Muscle layer of colon (tissue), 2 donors: ENCODE measurements around the gene MTERF4.

Experiments
- H3K27ac ChIP-seq: one replicate; pipeline ENCODE4 v1.7.0; 2013; ENCODE audit warnings: low read depth, mild to moderate bottlenecking, low read length, moderate library complexity
- H3K27me3 ChIP-seq, 2 donors: one replicate each; pipeline ENCODE4 v1.7.0; 2013; ENCODE audit warnings: low read length in 2 of 2, mild to moderate bottlenecking in 2 of 2; ENCODE audit not compliant: insufficient read depth in 2 of 2, control insufficient read depth in 1 of 2
- H3K36me3 ChIP-seq: one replicate; pipeline ENCODE4 v1.7.0; 2013; ENCODE audit warnings: mild to moderate bottlenecking, low read length; ENCODE audit not compliant: insufficient read depth
- H3K4me1 ChIP-seq: one replicate; pipeline ENCODE4 v1.7.0; 2013; ENCODE audit warnings: mild to moderate bottlenecking, low read length; ENCODE audit not compliant: insufficient read depth
- H3K4me3 ChIP-seq, 2 donors: one replicate each; pipeline ENCODE4 v1.7.0; 2013; ENCODE audit warnings: low read length in 2 of 2, low read depth in 1 of 2, mild to moderate bottlenecking in 1 of 2, moderate library complexity in 1 of 2
- H3K9ac ChIP-seq: one replicate; pipeline ENCODE4 v1.7.0; 2013; ENCODE audit warnings: low read length
- H3K9me3 ChIP-seq: one replicate; pipeline ENCODE4 v1.7.0; 2013; ENCODE audit warnings: mild to moderate bottlenecking, low read length
- donor health status: abdominal sarcoma.
- donor health status: Adenocarcinoma of cecum.

The MTERF4 gene

DNA sequence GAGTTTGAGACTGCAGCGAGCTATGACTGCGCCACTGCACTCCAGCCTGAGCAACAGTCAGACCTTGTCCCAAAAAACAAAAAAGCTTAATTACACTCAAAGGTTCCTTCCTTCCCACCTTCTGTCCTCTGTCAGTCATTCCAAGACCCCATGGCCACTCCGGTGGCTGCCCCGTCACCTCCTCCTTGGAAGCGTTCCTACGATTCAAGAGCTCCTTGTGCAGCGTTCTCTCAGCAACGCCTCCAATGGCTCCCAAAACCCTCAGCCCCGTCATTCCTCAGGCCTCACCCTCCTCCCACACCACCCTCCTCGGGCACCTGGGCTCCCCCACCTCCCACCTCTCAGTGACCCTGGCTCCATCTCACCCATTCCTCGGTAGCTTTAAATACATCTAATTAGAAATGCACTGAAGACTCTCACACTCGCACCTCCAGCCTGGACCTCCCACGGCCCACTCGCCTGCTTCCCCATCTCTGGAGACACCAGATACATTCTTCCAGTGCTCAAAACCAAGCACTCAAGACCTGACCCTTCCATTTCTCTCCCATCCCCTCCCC lies 39.2 kb upstream of the MTERF4 start:
- Histone ChIP-seq H3K27ac (no peak overlapping the region), H3K4me3 (no peak overlapping the region), H3K4me1 (no peaks in the 10 kb centered on the region), H3K9me3 (no peaks in the 10 kb centered on the region), H3K27me3 (no peaks in the 10 kb centered on the region), H3K36me3 (no peaks in the 10 kb centered on the region), H3K9ac (no peak overlapping the region)

DNA sequence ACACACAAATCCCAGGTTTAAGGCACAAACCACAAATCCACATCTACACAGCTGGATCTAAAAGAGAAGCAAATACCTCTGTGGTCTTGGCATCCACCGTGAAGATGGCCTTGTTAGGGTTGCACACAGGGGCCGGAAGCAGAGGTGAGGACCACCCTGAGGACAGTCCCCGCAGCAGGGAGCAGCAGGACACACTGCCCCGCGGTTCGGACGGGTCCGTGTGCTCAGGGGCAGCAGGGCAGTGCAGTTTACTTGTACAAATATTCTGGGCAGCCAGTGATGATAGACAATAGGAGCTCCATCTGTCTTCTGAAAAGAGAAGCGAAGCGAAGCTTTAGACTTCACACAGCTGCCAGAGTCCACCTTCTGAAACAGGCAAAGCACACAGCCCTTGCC lies 38.4 kb upstream of the MTERF4 start:
- H3K27ac ChIP-seq = no peak overlapping the region
- no peaks in the 10 kb centered on the region for H3K9me3 ChIP-seq
- H3K27me3 ChIP-seq = no peaks in the 10 kb centered on the region
- no peaks in the 10 kb centered on the region for H3K36me3 ChIP-seq
- H3K4me1 ChIP-seq = no peaks in the 10 kb centered on the region
- no peak overlapping the region for H3K9ac ChIP-seq
- no peak overlapping the region for H3K4me3 ChIP-seq

DNA sequence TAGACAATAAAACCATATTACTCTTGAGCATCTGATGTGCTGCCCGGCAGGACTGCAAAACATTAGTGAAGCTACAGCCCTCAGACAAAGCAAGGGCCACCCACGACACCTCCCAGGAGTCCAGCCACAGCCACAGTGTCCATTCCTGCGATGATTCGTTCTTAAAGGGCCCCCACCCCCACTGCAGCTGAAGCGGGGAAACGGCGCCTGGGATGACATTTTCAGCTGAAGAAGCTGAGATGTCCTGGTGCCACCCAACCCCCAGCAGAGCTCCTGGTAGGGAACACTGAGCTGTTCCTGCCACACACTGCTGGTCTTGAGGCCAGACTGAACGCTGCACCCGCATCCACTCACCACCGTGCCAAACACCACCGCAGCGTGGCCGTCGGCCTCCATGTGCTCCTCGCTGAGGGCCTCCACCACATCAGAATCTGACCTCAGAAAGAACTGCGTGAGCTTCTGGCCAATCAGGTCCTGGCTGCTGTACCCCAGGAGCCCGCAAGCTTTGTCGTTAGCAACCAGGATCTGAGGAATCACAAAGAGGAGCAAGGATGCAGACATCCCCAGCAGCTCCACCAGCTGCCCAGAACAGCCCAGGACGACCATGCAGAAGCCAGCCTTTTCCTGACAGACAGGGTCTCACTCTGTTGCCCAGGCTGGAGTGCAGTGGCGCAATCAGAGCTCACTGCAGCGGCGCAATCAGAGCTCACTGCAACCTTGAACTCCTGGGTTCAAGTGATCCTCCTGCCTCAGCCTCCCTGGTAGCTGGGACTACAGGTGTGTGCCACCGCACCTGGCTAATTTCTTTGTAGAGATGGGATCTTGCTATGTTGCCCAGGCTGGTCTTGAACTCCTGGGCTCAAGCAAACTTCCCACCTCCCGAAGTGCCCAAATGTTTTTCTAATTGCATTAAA lies 37.7 kb upstream of the MTERF4 start:
- Histone ChIP-seq H3K4me1 (no peaks in the 10 kb centered on the region), H3K27ac (no peak overlapping the region), H3K36me3 (no peaks in the 10 kb centered on the region), H3K27me3 (no peaks in the 10 kb centered on the region), H3K4me3 (no peak overlapping the region), H3K9me3 (no peaks in the 10 kb centered on the region), H3K9ac (no peak overlapping the region)

DNA sequence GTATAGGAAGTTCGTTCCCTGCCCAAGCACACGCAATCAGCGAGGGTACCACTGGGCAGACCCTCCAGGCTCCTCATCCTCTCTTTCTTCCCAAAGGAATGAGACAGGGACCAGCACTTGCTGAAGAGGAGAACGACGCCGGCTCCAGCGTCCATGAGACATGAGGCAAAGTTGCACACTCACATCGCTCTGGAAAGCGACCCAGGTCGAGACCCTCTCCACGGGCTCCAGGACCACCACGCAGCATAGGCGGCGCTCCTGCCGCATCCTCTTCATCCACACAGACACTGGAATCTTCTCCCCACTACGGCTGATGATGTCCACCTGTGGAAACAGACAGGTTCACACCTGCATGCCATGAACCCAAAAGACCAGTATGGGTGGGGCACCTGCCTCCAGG lies 36.4 kb upstream of the MTERF4 start:
- Histone ChIP-seq H3K27ac (no peak overlapping the region), H3K27me3 (no peaks in the 10 kb centered on the region), H3K4me1 (no peaks in the 10 kb centered on the region), H3K9me3 (no peaks in the 10 kb centered on the region), H3K9ac (no peak overlapping the region), H3K36me3 (no peaks in the 10 kb centered on the region), H3K4me3 (no peak overlapping the region)

DNA sequence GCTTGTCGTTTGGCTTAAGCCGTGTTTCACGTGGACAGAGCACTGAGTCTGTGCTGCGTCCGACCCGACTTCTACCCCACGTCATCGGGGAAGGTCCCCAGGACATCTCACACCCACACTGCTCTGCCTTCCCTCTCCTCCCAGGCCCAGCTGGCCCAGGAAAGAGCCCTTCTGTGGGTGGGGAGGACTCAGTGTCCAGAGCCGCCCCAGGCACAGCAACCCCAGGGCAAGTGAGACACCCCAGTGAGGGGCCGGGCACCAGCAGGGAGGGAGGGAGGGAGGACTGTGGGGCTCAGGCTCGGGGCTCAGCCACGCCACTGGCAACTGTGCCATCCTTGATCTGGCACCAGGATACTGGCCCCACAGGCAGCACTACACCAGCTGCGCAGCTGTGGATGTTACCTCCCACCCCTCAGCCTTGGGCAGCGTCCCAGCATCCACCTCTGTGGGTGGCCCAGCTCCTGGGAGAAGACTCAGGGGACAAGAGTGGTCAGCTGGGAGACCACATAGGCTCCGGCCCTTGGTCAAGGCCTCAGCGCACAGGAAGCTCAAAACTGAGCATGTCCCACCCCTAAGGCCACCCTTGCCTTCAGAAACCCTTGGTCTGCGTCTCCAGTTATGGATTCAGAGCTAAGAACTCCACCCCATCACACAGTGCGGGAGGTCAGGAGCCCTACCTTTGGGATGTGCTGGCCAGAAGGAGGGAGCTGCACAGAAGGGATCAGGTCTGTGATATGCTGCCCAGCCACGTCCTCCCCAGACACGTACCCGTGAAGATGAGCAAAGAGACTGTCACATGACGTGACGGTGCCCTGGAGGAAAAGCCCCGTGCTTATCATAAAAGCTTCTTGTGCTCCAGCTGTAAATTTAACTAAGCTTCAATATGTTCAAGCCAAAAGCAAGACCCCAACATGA lies 35.4 kb upstream of the MTERF4 start:
- Histone ChIP-seq H3K9ac (no peak overlapping the region), H3K36me3 (no peaks in the 10 kb centered on the region), H3K4me1 (no peaks in the 10 kb centered on the region), H3K27me3 (no peaks in the 10 kb centered on the region), H3K9me3 (no peaks in the 10 kb centered on the region), H3K4me3 (no peak overlapping the region), H3K27ac (no peak overlapping the region)

DNA sequence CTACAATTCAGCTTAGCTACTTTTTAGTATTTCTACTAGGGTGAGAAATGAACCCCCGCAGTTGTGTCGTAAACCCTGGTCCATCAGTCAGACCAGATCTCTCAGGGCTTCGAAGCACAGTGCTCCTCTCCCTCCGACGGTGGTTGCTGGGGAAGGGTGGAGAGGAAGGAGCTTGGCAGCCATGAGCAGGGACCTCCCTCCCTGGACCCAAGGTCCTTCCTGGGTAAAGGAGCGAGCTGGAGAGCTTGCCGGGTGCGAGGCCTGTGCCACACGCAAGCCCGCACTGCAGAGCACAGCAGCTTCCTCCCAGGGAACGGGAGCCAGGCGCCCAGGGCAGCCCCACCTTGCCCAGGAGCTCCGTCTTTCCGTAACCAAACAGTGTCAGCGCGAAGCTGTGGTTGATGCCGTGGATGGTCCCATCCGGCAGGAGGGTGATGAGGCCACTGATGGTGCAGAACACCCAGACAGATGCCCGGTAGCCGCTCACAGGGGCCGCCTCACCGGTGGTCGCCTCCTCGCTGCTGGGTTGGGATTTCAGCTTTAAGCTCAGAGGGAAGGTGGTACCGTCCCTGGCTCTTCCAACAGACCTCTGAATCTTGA lies 34.7 kb upstream of the MTERF4 start:
- H3K4me1 ChIP-seq = no peaks in the 10 kb centered on the region
- H3K27ac ChIP-seq = no peak overlapping the region
- no peaks in the 10 kb centered on the region for H3K9me3 ChIP-seq
- no peaks in the 10 kb centered on the region for H3K27me3 ChIP-seq
- no peaks in the 10 kb centered on the region for H3K36me3 ChIP-seq
- no peak overlapping the region for H3K4me3 ChIP-seq
- H3K9ac ChIP-seq = no peak overlapping the region

DNA sequence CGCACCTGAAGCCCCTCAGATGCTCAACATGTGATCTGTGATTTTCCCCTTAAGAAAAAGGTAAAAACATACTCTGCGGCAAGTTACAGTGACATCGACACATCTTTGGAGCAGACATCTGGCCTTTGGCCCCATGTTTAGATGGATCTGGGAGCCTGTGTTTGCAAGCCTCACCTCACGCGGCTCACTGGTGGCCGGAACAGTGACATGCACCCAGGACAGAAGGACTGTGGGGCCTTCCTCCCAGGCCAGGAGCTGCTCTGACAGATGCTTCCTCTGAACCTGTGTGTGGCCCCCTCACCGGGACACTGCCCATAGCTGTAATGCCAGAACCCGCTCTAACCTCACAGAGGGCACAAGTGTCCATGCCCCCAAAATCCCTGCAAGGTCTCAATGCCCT lies 34.1 kb upstream of the MTERF4 start:
- no peak overlapping the region for H3K9ac ChIP-seq
- H3K27me3 ChIP-seq = no peaks in the 10 kb centered on the region

DNA sequence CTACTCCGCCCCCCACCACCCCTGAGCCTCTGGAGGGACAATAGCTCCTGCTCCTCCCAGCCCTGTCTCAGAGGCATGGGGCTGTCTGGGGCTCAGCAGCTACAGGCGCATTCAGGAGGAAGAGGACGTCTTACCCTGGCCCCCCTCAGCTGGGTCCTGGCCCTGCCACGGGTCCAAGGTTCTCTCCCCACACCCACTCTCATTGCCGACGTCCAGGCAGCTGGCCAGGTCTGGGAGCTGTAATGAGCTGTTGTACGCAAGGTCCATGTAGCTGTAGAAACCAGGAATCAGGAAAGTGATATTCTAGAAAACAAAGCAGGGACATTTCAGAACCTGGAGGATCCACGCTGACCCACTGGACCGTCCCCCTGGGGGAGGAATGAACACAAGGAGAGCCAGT lies 33.6 kb upstream of the MTERF4 start:
- Histone ChIP-seq H3K9me3 (no peaks in the 10 kb centered on the region), H3K9ac (no peak overlapping the region), H3K27me3 (no peaks in the 10 kb centered on the region), H3K27ac (no peak overlapping the region), H3K4me3 (no peak overlapping the region), H3K4me1 (no peaks in the 10 kb centered on the region), H3K36me3 (no peaks in the 10 kb centered on the region)

More for the DNA sequence above, 34.1 kb upstream of the MTERF4 start:
- no peak overlapping the region for H3K27ac ChIP-seq
- H3K4me1 ChIP-seq = no peaks in the 10 kb centered on the region
- no peaks in the 10 kb centered on the region for H3K9me3 ChIP-seq
- H3K36me3 ChIP-seq = no peaks in the 10 kb centered on the region
- no peak overlapping the region for H3K4me3 ChIP-seq

DNA sequence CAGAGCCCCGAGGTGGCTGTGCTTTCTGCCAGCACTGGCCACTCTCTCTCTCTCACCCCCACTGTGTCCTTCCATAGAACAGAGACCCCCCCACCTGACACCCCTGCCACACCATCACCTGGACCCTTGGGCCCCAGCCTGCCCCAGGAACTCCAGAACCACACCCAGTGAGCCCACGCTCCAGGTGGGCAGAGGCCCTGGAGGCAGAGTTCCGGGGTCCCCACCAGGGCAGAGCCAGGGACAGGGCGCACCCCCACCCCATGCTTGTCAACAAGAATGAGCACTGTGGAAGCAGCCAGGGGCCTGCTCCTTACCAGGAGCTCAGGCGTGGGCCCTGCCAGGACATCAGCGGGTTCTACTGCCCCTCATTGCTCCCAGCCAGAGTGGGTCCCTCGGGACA lies 32.6 kb upstream of the MTERF4 start:
- Histone ChIP-seq H3K9ac (no peak overlapping the region), H3K4me3 (no peak overlapping the region), H3K4me1 (no peaks in the 10 kb centered on the region), H3K27ac (no peak overlapping the region), H3K27me3 (no peaks in the 10 kb centered on the region), H3K9me3 (no peaks in the 10 kb centered on the region), H3K36me3 (no peaks in the 10 kb centered on the region)

DNA sequence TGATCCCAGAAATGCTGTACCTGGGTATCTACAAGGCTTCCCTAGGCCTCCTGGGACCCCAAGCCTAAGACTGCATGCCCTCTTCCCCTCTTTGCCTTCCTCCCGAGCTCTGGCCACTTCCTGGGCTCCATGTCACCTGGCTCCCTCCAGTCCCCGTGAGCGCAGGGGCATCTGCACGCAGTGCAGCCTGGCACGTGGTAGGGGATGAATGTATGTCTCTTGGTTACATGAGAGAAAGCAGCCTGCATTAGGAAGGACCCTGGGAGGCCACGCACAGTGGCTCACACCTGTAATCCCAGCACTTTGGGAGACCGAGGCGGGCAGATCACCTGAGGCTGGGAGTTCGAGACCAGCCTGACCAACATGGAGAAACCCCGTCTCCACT lies 31.3 kb upstream of the MTERF4 start:
- Histone ChIP-seq H3K9me3 (no peaks in the 10 kb centered on the region), H3K4me1 (no peaks in the 10 kb centered on the region), H3K4me3 (no peak overlapping the region), H3K9ac (no peak overlapping the region), H3K27me3 (no peaks in the 10 kb centered on the region), H3K27ac (no peak overlapping the region), H3K36me3 (no peaks in the 10 kb centered on the region)
